Uterus (tissue), 4 donors: Measurements from ENCODE around the gene RNF144B. TPM values are rescaled to one million over a fixed set of nuclear protein-coding genes. Genes with fewer than 3 reads are reported as not detected.

Experiments
- DNase-seq, 2 donors: peaks; one replicate each; pipeline ENCODE4 v3.0.0-alpha.2; 2019 to 2020
- H3K27ac ChIP-seq, 2 donors: fragments of 200-600 bp; sonication (generic); 1 replicate in 1 of 2; 2 replicates in 1 of 2; pipeline ENCODE4 v1.5.1; 2016 to 2018
- H3K27me3 ChIP-seq, 2 donors: fragments of 200-600 bp; sonication (generic); one replicate each; pipeline ENCODE4 v1.5.1; 2018 to 2019; ENCODE audit warnings: control low read depth in 1 of 2
- H3K36me3 ChIP-seq, 2 donors: fragments of 200-600 bp; sonication (generic); one replicate each; pipeline ENCODE4 v1.5.1; 2019; ENCODE audit warnings: control low read depth in 1 of 2
- H3K4me1 ChIP-seq, 2 donors: fragments of 200-600 bp; sonication (generic); one replicate each; pipeline ENCODE4 v1.5.1; 2018 to 2019; ENCODE audit warnings: control low read depth in 1 of 2
- H3K4me3 ChIP-seq, 2 donors: fragments of 200-600 bp; sonication (generic); 1 replicate in 1 of 2; 2 replicates in 1 of 2; pipeline ENCODE4 v1.5.1; 2018 to 2019; ENCODE audit warnings: mild to moderate bottlenecking in 1 of 2
- H3K9me3 ChIP-seq, 2 donors: fragments of 200-600 bp; sonication (generic); one replicate each; pipeline ENCODE4 v1.5.1; 2019; ENCODE audit warnings: control low read depth in 1 of 2
- POLR2A ChIP-seq, 2 donors: fragments of 450-650 bp; IDR thresholded peaks; one replicate each; pipeline ENCODE4 v1.6.1; 2016; ENCODE audit warnings: antibody characterized with exemption in 2 of 2, mild to moderate bottlenecking in 1 of 2, moderate library complexity in 1 of 2
- intact Hi-C: fragments of 100-400 bp; cut with DNase I; formaldehyde crosslinking; loops from one replicate; pipeline ENCODE4 v1.15.1; 2023; ENCODE audit warnings: low total_unique reads
- total RNA-seq, 4 donors: library from RNA; depleted of rRNA in 3 of 4; stranded (reverse); fragments of >200 nt in 3 of 4; gene quantifications; one replicate each; pipeline versions ENCODE4 v1.1.0 to v1.2.4, GENCODE V29; 2014 to 2023
- TF ChIP-seq, protein P1 (sequence below), 4 experiments: fragments of 200-600 bp in 2 of 4; fragments of 450-650 bp in 2 of 4; sonication (generic) in 2 of 4; IDR thresholded peaks; one replicate each; pipeline ENCODE4 v1.5.1; 2016 to 2019; ENCODE audit warnings: antibody characterized with exemption in 4 of 4, mild to moderate bottlenecking in 2 of 4, moderate library complexity in 1 of 4
- donor health status: DM: yes; HTN: yes; CAD: no.

The RNF144B gene
- total RNA-seq, 4 donors from 2014 or later: 8.2 to 35.7 (median 23.1) TPM

DNA sequence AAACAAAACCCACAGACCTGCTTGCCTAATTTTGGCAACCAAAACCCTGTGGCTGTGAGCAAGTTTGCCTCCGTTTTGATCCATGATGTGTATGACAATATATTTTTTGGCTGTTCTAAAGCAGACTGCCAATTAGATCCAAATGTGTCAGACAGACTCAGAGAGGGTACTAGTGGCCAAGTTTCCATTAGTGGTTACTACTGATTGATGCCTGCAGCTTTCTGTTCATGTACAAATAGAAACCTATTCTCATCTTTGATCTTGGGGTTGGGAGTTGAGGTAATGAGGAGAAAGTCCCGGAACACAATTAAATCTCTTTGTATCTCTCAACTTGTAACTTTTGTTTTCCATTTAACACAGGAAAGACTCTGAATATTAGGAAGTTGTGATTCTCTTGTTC, 100.9 kb downstream of the RNF144B start:
- Histone ChIP-seq H3K36me3 (no peaks in the 10 kb centered on the region), H3K27me3 (no peaks in the 10 kb centered on the region), H3K9me3 (no peaks in the 10 kb centered on the region), H3K4me3 (no peak overlapping the region), H3K27ac (no peak overlapping the region), H3K4me1 (no peaks in the 10 kb centered on the region)
- no peak for DNase-seq
- TF ChIP-seq, protein P1, sequence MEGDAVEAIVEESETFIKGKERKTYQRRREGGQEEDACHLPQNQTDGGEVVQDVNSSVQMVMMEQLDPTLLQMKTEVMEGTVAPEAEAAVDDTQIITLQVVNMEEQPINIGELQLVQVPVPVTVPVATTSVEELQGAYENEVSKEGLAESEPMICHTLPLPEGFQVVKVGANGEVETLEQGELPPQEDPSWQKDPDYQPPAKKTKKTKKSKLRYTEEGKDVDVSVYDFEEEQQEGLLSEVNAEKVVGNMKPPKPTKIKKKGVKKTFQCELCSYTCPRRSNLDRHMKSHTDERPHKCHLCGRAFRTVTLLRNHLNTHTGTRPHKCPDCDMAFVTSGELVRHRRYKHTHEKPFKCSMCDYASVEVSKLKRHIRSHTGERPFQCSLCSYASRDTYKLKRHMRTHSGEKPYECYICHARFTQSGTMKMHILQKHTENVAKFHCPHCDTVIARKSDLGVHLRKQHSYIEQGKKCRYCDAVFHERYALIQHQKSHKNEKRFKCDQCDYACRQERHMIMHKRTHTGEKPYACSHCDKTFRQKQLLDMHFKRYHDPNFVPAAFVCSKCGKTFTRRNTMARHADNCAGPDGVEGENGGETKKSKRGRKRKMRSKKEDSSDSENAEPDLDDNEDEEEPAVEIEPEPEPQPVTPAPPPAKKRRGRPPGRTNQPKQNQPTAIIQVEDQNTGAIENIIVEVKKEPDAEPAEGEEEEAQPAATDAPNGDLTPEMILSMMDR (IDR thresholded peaks at IDR 0.05): no peak
- TF ChIP-seq POLR2A (IDR thresholded peaks at IDR 0.05): no peak
- intact Hi-C loops: no loop called here

DNA sequence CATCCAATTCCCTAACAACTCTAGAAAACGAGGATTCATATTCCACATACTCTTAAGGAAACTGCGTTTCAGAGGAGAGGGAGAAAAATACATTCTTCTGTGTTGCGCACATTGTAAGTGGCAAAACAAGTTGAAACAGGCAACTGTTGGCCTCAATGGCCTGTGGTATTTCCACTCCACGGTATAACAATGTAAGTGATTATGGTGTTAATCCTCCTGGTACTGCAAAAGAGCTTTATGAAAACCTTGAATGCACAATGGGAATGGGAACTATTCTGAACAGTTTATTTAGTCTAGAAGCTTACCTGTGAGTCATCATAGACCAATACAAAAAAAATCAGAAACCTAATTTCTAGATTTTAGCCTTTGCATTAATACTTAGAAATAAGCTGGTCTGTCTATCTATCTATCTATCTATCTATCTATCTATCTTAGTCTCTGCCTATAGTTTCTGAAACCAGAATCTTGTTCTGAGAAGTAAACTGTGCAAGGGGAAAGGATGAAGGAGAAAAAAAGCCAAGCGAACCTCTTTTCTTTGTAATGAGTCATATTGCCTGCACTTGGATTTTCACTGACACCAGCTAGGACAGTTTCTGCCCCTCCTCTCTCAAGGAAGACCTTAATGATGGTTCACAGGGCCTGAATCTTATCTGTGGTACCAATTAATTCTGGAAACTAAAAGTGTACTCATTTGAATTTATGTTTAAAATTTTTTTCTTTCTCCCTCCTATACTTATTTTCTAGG, 101.5 kb downstream of the RNF144B start:
- no peak overlapping the region for H3K4me3 ChIP-seq
- H3K9me3 ChIP-seq: no peaks in the 10 kb centered on the region
- no peaks in the 10 kb centered on the region for H3K4me1 ChIP-seq
- intact Hi-C loops: no loop called here
- H3K27me3 ChIP-seq: no peaks in the 10 kb centered on the region
- no peak for DNase-seq
- H3K27ac ChIP-seq: no peak overlapping the region
- H3K36me3 ChIP-seq: no peaks in the 10 kb centered on the region
- TF ChIP-seq POLR2A (IDR thresholded peaks at IDR 0.05): no peak
- TF ChIP-seq, protein P1 (IDR thresholded peaks at IDR 0.05): no peak

DNA sequence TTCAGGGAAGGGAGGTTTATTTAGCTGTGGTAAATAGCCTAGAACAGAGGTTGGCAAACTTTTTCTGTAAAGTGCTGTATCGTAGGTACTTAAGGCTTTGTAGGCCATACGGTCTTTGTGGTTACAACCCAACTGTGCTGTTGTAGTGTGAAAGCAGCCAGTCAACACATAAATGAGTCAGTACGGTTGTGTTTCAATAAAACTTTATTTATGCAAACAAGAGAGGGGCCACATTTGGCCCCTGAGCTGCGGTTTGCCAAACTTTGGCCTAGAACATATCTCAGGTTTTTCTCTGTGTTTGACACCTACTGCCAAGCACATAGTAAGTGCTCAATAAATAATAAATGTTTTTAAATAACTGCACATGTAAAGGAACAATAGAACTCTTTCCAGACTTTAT, 102.2 kb downstream of the RNF144B start:
- H3K9me3 ChIP-seq: no peaks in the 10 kb centered on the region
- H3K27ac ChIP-seq: no peak overlapping the region
- H3K4me1 ChIP-seq: no peaks in the 10 kb centered on the region
- H3K4me3 ChIP-seq: no peak overlapping the region
- TF ChIP-seq, protein P1 (IDR thresholded peaks at IDR 0.05): no peak
- H3K27me3 ChIP-seq: no peaks in the 10 kb centered on the region
- DNase-seq: no peak
- no peaks in the 10 kb centered on the region for H3K36me3 ChIP-seq
- intact Hi-C loops: no loop called here

DNA sequence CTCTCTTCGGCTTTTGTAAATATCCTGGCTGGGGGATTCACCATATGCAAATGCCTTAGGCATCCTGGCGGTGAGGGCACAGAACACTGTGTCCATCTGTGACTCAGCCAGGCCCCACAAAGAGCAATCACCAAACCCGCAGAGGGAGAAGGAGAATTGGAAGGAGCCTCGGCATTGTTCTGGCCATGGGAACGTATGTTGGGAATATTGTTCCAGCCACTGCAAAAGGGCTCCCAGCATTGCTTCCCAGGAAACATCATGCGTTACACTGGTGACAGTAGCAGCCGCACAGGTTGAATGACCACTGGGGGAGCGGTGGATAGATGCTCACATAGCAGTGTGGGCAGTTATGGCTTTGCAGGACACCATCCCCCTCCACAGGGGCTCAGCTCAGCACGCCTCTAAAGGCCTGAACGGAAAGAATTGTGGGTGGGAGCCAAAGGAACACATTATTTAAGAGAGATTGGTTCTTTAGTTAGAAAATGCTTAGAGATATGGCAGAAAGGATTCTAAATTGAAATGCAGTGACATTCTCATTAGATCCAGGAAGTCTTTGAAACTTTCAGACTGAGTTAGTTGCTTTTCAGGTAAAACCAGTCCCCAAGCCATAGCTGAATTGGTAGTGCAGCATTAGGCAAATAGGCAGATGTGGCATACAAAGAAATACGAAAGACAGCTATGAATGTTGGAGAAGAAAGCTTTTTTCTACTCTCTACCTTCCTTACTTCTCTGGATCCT, 104.3 kb downstream of the RNF144B start:
- H3K4me1 ChIP-seq: no peaks in the 10 kb centered on the region
- no peaks in the 10 kb centered on the region for H3K9me3 ChIP-seq
- H3K27me3 ChIP-seq: no peaks in the 10 kb centered on the region
- no peak overlapping the region for H3K4me3 ChIP-seq
- intact Hi-C loops: no loop called here
- no peaks in the 10 kb centered on the region for H3K36me3 ChIP-seq
- H3K27ac ChIP-seq: no peak overlapping the region
- TF ChIP-seq, protein P1 (IDR thresholded peaks at IDR 0.05): no peak
- no peak for TF ChIP-seq POLR2A (IDR thresholded peaks at IDR 0.05)
- DNase-seq: no peak

DNA sequence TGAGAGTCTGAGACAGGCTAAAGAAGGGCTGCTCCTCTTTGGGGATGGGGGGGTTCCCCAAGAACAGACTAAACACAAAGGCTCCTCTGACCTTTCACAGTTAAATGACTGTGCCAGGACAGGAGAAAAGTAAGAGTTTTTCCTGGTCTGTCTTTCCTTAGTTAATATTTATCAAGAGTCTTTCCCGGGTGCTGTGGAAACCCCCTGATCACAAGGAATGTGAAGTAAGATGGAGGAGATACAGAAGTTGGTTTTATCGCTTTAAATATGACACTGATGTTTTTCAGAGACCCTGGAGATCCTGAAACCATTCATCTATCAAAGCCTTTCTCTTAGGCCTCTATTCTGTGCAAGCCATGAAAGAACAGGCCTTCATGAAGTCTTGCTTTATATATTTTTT, 105.8 kb downstream of the RNF144B start:
- no peaks in the 10 kb centered on the region for H3K4me1 ChIP-seq
- no peaks in the 10 kb centered on the region for H3K27me3 ChIP-seq
- intact Hi-C loops: no loop called here
- no peak overlapping the region for H3K4me3 ChIP-seq
- no peak for TF ChIP-seq POLR2A (IDR thresholded peaks at IDR 0.05)
- TF ChIP-seq, protein P1 (IDR thresholded peaks at IDR 0.05): no peak
- H3K9me3 ChIP-seq: no peaks in the 10 kb centered on the region
- H3K36me3 ChIP-seq: no peaks in the 10 kb centered on the region
- H3K27ac ChIP-seq: no peak overlapping the region
- DNase-seq: no peak
